ENCODE measurements around the gene CHRFAM7A.
"Not testable (repeated sequence)": the region's sequence is repeated elsewhere in the genome, so short reads cannot be mapped to it uniquely, and the experiment has no call there.

Gene CHRFAM7A

DNA sequence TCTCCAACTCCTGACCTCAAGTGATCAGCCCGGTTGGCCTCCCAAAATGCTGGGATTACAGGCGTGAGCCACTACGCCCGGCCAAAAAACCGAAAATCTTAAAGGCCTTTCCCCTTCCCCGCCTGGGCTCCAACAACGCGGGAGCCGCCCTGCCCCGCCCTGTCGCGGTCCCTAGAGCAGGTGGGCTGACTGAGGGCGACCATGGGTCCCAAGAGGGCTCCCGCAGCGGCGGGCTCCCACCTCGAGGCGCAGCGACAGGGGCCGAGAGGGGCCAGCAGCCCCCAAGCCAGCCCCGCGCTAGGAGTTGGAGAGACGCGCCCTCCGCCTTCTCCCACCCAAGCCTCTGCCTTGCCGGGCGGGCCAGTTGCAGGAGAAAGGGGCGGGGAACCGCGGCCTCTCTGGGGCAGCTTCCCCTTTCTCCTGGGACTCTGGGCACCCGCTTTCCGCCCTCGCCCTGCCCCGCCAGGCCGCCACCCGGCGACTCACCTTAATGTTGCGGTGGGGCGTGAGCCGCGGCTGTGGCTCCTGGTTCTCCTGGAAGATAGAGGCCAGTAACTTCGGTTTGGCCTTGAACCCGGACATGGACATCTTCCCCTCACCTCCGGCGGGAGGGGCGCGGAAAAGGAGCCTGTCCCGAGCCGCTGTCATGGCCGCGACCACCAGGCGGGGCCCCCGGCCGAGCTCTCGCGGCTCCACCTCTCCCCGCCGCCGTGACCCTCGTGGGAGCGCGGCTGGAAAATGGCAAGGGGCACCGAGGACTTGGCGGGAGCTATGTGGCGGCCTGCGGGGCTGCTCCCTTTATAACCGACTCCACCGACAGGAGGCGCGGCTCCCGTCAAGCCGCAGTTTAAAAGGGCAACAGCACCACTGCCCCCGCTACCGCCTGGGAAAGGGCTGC lies at the start of gene CHRFAM7A:
CHRFAM7A (minus strand) TSS at position 775 of the 898 bp plus-strand sequence. CDS start 10,189 bp downstream, outside the sequence.
- H3K4me1 ChIP-seq (ENCODE audit: control insufficient read depth in 1 of 2, insufficient read depth in 1 of 2, low read depth in 1 of 2, low read length in 1 of 2); H3K36me3 ChIP-seq; H3K9me3 ChIP-seq; H3K27ac ChIP-seq; H3K27me3 ChIP-seq; H3K4me3 ChIP-seq (ENCODE audit: low read depth in 1 of 2, low read length in 1 of 2): not testable (repeated sequence)

DNA sequence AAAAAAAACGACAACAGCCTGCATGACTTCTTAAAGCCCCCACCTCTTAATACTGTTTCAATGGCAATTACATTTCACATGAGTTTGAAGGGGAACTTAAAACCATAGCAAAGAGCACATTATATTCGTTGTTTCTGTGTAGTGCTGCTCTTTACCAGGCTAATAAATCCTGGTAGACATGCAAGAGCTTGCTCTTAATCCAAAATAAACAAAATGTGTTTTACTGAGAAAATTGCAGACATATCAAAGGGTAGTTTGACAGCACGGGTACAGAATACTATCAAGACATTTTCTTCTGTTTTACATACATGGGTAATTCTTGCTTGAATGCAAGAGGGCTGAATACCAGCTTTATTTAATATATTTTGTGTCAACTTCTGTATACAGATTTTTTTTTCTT lies 45.0 kb upstream of the CHRFAM7A start:
- H3K9me3 ChIP-seq; H3K4me3 ChIP-seq (ENCODE audit: low read depth in 1 of 2, low read length in 1 of 2); H3K36me3 ChIP-seq; H3K4me1 ChIP-seq (ENCODE audit: control insufficient read depth in 1 of 2, insufficient read depth in 1 of 2, low read depth in 1 of 2, low read length in 1 of 2); H3K27ac ChIP-seq; H3K27me3 ChIP-seq: not testable (repeated sequence)

DNA sequence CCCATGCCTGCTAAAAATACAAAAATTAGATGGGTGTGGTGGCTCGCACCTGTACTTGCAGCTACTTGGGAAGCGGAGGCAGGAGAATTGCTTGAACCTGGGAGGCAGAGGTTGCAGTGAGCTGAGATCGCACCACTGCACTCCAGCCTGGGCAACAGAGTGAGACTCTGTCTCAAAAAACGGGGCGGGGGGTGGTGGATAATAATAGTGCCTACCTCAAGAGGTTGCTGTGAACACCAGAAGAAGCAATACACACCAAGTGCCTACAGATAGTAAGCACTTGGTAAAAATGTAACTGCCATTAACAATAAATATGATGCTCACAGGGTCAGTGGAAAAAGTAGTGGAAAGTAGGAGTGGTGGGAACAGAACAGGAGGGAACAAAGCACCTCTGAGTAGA lies 42.5 kb upstream of the CHRFAM7A start:
- H3K4me3 ChIP-seq (ENCODE audit: low read depth in 1 of 2, low read length in 1 of 2); H3K27ac ChIP-seq; H3K4me1 ChIP-seq (ENCODE audit: control insufficient read depth in 1 of 2, insufficient read depth in 1 of 2, low read depth in 1 of 2, low read length in 1 of 2); H3K36me3 ChIP-seq; H3K9me3 ChIP-seq; H3K27me3 ChIP-seq: not testable (repeated sequence)

DNA sequence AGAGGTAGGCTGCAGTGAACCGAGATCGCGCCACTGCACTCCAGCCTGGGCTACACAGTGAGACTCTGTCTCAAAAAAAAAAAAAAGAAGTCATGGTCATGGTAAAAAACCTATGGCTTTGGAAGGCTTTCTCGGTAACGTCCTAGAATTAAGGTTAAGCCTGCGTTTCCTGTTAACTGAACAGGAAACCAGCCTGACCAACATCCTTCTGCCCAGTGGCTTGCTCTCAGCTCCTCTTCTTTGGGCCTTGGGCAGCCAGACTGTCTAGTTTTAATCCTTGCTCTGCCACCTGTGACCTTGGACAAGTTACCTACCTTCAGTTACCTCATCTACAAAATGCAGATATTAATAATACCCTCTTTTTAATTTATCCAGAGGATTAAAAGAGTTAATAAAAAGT lies 27.4 kb upstream of the CHRFAM7A start:
- H3K4me1 ChIP-seq (ENCODE audit: control insufficient read depth in 1 of 2, insufficient read depth in 1 of 2, low read depth in 1 of 2, low read length in 1 of 2); H3K4me3 ChIP-seq (ENCODE audit: low read depth in 1 of 2, low read length in 1 of 2); H3K27ac ChIP-seq; H3K36me3 ChIP-seq; H3K27me3 ChIP-seq; H3K9me3 ChIP-seq: not testable (repeated sequence)

DNA sequence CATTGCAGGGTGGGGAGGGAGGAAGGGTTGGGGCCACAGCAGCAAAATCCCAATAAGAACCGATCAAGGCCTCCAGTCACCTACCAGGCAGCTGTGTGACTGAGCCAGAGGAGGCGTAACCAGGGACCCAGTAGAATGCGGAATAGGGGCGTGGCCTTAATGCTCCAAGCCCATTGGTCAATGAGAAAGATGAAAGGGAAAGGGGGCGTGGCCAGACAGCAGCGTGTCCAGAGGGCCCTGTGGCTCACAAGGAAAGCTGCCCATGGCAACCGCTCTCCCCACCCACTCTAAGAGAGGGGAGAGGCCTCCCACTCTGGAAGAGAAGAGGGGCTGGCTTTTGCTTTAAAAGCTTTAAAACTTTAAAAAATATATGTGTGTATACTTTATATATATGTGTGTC lies 20.8 kb upstream of the CHRFAM7A start, which contains the start of gene GOLGA8R:
GOLGA8R (minus strand) TSS at position 101 of the 400 bp plus-strand sequence; CDS start at position 3, 98 bp downstream.
- not testable (repeated sequence) for H3K36me3 ChIP-seq; H3K27ac ChIP-seq; H3K27me3 ChIP-seq; H3K4me3 ChIP-seq (ENCODE audit: low read depth in 1 of 2, low read length in 1 of 2); H3K4me1 ChIP-seq (ENCODE audit: control insufficient read depth in 1 of 2, insufficient read depth in 1 of 2, low read depth in 1 of 2, low read length in 1 of 2); H3K9me3 ChIP-seq

DNA sequence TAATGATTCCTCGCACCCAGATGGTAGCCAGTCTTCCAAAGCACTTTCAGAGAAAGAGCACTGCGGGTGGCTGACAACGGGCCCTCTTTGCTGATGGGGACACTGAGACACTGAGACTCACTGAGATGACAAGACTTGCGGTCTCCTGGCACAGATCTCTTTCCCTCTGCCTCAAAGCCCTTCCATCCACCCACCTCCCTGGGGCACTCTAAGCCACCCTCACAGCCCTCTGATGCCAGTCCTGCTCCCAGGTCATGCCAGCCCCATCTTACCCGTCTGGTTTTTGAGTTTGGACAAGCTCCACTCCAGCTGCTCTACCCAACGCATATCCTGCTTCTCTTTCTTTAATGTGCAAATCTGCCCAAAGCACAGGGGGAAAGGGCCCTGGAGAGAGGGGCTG lies 14.3 kb upstream of the CHRFAM7A start:
- not testable (repeated sequence) for H3K4me1 ChIP-seq (ENCODE audit: control insufficient read depth in 1 of 2, insufficient read depth in 1 of 2, low read depth in 1 of 2, low read length in 1 of 2); H3K36me3 ChIP-seq; H3K27me3 ChIP-seq; H3K4me3 ChIP-seq (ENCODE audit: low read depth in 1 of 2, low read length in 1 of 2); H3K27ac ChIP-seq; H3K9me3 ChIP-seq

DNA sequence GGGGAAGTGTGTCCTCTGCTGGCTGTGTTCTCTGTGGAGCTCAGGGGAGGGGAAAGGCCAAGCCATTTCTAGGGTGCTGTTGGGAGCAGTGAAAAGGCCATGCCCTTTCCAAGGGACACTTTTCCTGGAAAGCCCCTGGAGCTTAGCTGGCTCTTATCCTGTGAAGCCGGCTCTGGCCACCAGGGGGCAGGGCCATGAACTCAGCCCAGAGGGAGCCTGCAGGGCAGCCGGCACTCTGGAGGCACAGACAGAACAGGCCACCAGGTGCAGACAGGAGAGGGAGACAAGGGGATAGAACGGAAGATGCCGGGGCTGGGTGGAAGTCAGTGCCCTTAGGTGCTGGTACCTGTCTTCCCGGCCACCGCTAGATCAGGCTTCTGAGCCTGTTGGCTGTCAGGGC lies 5.6 kb upstream of the CHRFAM7A start:
- TF ChIP-seq, protein P1, sequence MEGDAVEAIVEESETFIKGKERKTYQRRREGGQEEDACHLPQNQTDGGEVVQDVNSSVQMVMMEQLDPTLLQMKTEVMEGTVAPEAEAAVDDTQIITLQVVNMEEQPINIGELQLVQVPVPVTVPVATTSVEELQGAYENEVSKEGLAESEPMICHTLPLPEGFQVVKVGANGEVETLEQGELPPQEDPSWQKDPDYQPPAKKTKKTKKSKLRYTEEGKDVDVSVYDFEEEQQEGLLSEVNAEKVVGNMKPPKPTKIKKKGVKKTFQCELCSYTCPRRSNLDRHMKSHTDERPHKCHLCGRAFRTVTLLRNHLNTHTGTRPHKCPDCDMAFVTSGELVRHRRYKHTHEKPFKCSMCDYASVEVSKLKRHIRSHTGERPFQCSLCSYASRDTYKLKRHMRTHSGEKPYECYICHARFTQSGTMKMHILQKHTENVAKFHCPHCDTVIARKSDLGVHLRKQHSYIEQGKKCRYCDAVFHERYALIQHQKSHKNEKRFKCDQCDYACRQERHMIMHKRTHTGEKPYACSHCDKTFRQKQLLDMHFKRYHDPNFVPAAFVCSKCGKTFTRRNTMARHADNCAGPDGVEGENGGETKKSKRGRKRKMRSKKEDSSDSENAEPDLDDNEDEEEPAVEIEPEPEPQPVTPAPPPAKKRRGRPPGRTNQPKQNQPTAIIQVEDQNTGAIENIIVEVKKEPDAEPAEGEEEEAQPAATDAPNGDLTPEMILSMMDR (IDR thresholded peaks at IDR 0.05): peak; percentile 50
- H3K27ac ChIP-seq; H3K36me3 ChIP-seq; H3K4me3 ChIP-seq (ENCODE audit: low read depth in 1 of 2, low read length in 1 of 2); H3K27me3 ChIP-seq; H3K9me3 ChIP-seq; H3K4me1 ChIP-seq (ENCODE audit: control insufficient read depth in 1 of 2, insufficient read depth in 1 of 2, low read depth in 1 of 2, low read length in 1 of 2): not testable (repeated sequence)

DNA sequence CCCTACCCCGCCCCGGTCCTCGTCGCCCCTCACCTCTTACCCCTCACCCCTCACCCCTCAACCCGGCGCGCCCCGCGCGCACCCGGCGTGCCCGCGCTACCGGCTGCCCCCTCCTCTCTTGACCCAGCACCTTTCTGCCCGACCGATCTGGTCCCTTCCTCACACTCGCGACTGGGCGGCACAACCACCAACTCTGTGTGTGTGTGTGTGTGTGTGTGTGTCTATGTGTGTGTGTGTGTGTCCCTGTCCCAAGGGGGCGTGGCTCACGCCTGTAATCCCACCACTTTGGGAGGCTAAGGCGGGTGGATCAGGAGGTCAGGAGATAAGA lies 288 bp upstream of the CHRFAM7A start:
- H3K4me1 ChIP-seq (ENCODE audit: control insufficient read depth in 1 of 2, insufficient read depth in 1 of 2, low read depth in 1 of 2, low read length in 1 of 2); H3K36me3 ChIP-seq; H3K9me3 ChIP-seq: not testable (repeated sequence)

DNA sequence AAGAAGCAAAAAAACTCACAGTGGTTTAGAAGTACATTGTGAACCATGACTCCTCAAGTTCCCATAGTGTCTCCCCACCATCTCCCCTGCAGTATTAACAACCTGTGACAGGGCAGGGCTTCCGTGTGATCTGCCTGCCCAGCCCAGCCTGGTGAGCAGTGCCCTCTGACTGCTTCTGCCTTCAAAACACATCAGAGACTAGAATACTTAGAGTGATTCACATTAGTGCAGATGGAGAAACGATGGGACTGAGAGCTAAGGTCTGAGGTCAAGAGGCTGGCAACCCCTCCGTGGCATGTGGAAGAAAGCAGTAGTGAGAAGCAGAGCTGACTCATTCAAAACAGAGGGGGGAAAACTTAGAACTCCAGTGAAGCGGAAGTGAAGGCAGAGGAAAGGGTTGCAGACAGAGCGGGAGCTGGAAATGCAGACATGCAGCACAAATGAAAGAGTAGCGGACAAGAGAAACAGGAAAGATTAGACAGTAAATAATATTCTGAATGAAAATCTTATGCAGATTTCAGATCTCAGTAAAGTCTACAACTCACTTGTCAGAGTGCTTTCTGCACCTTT lies 6.9 kb downstream of the CHRFAM7A start:
- H3K4me1 ChIP-seq (ENCODE audit: control insufficient read depth in 1 of 2, insufficient read depth in 1 of 2, low read depth in 1 of 2, low read length in 1 of 2); H3K27ac ChIP-seq; H3K4me3 ChIP-seq (ENCODE audit: low read depth in 1 of 2, low read length in 1 of 2); H3K9me3 ChIP-seq; H3K36me3 ChIP-seq; H3K27me3 ChIP-seq: not testable (repeated sequence)

More for the DNA sequence above, 288 bp upstream of the CHRFAM7A start:
- H3K4me3 ChIP-seq (ENCODE audit: low read depth in 1 of 2, low read length in 1 of 2); H3K27ac ChIP-seq; H3K27me3 ChIP-seq: not testable (repeated sequence)

DNA sequence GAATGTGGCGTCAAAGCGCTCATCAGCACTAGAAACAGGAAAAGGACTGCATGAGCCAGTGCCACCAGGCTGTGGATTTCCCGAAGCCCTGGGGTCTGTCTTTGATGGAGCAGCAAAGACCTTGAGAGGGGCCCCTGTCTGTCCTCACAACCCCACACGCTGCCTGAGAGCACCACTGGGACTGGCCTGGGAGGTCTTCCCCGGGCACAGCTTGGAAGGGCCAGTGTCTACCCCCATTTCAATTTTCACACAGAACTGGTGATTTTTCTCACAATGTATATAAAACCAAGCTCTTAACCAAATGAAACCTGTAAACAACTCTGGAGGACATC lies 16.3 kb downstream of the CHRFAM7A start:
- H3K9me3 ChIP-seq; H3K4me1 ChIP-seq (ENCODE audit: control insufficient read depth in 1 of 2, insufficient read depth in 1 of 2, low read depth in 1 of 2, low read length in 1 of 2); H3K36me3 ChIP-seq; H3K27ac ChIP-seq; H3K27me3 ChIP-seq; H3K4me3 ChIP-seq (ENCODE audit: low read depth in 1 of 2, low read length in 1 of 2): not testable (repeated sequence)

DNA sequence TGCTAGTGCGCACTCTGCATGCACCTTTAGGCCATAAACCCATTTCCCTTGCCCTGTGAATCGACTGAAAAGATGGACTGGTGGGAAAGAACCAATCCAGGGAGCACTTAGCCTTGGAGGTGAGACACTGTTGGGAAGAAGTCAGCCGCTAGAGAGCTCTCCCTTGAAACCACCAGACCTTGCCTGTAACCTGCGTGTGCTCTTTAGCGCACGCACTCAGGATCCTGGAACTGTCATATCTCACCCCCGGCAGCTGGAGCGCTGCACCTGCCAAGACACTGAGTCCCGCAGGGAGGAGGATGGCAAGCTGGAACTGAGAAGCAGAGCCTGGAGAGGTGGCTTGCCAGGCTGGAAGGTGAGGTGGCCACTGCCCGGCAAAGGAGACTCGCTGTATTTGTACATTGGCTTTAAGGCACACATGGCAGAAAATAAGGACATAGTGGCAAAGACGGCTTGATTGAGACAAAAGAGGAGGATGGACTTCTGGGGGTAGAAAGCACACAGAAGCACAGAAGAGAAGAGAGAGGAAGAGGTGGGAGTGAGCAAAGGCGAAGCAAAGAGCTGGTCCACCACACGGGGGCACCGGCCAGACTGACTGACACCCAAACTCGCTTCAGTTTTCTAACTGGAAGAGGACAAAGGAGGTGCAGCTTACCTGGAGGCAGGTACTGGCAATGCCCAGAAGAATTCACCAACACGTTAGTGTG lies 16.8 kb downstream of the CHRFAM7A start:
- H3K36me3 ChIP-seq; H3K9me3 ChIP-seq; H3K27ac ChIP-seq; H3K27me3 ChIP-seq; H3K4me1 ChIP-seq (ENCODE audit: control insufficient read depth in 1 of 2, insufficient read depth in 1 of 2, low read depth in 1 of 2, low read length in 1 of 2); H3K4me3 ChIP-seq (ENCODE audit: low read depth in 1 of 2, low read length in 1 of 2): not testable (repeated sequence)

DNA sequence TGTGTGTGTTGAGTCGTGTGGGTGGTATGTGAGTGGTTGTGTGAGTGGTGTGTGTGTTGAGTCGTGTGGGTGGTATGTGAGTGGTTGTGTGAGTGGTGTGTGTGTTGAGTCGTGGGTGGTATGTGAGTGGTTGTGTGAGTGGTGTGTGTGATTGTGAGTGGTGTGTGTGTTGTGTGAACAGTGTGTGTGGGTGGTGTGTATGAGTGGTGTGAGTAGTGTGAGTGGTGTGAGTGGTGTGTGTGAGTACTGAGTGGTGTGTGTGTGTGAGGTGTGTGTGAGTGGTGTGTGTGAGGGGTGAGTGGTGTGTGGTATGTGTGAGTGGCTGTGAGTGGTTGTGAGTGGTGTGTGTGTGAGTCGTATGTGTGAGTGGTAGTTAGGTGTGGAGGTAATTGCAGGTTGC lies 17.5 kb downstream of the CHRFAM7A start:
- not testable (repeated sequence) for H3K36me3 ChIP-seq; H3K9me3 ChIP-seq; H3K27me3 ChIP-seq; H3K4me3 ChIP-seq (ENCODE audit: low read depth in 1 of 2, low read length in 1 of 2); H3K27ac ChIP-seq; H3K4me1 ChIP-seq (ENCODE audit: control insufficient read depth in 1 of 2, insufficient read depth in 1 of 2, low read depth in 1 of 2, low read length in 1 of 2)

DNA sequence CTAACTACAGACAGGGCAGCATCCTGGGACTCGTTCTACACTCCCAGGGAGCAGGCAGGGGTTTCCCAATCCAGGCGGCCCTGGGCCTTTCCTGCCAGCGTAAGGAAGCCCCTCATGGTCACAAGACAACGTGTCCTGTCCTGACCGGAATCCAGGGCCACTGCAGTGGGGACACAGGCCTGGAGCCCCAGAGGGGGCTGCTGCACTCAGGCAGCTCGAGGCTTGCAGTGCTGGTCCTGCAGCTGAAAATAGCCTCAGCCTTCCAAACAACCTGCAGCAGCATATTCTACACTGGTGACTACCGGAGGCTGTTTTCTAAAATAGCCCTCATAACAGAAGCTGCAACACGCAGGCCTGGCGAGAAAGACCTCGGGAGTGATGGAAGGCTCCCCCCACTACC lies 18.5 kb downstream of the CHRFAM7A start:
- not testable (repeated sequence) for H3K4me1 ChIP-seq (ENCODE audit: control insufficient read depth in 1 of 2, insufficient read depth in 1 of 2, low read depth in 1 of 2, low read length in 1 of 2); H3K36me3 ChIP-seq; H3K9me3 ChIP-seq; H3K4me3 ChIP-seq (ENCODE audit: low read depth in 1 of 2, low read length in 1 of 2); H3K27me3 ChIP-seq; H3K27ac ChIP-seq
